GM21381 (cell line): ENCODE results near the gene DYNLT2.
"Not testable (repeated sequence)": the region's sequence is repeated elsewhere in the genome, so short reads cannot be mapped to it uniquely, and the experiment has no call there.

ENCODE experiments used
- ATAC-seq: cut with Tn5 transposase; IDR thresholded peaks from one replicate; pipeline ENCODE4 v1.9.1; 2021; ENCODE audit warnings: mild to moderate bottlenecking, moderate library complexity; ENCODE audit not compliant: unreplicated experiment

Gene DYNLT2

GRCh38 chr6:169783971-169784820 lies 32.8 kb upstream of the DYNLT2 start:
- ATAC-seq: no peak

GRCh38 chr6:169783401-169783800 lies 32.0 kb upstream of the DYNLT2 start:
- no peak for ATAC-seq

GRCh38 chr6:169782966-169783365 lies 31.6 kb upstream of the DYNLT2 start:
- no peak for ATAC-seq

- no peak for ATAC-seq
Observed at GRCh38 chr6:169780571-169781091, 29.3 kb upstream of the DYNLT2 start.

GRCh38 chr6:169779896-169780295 lies 28.5 kb upstream of the DYNLT2 start:
- no peak for ATAC-seq

GRCh38 chr6:169779092-169779815 lies 27.9 kb upstream of the DYNLT2 start:
- ATAC-seq: no peak

GRCh38 chr6:169778646-169779045 lies 27.3 kb upstream of the DYNLT2 start:
- no peak for ATAC-seq

GRCh38 chr6:169777896-169778295 lies 26.5 kb upstream of the DYNLT2 start:
- ATAC-seq: no peak

- ATAC-seq: no peak
Observed at GRCh38 chr6:169776379-169776778, 25.0 kb upstream of the DYNLT2 start.

GRCh38 chr6:169775321-169775720 lies 23.9 kb upstream of the DYNLT2 start:
- ATAC-seq: no peak

- no peak for ATAC-seq
Observed at GRCh38 chr6:169774347-169774746, 23.0 kb upstream of the DYNLT2 start.

GRCh38 chr6:169766921-169767736 lies 15.8 kb upstream of the DYNLT2 start:
- no peak for ATAC-seq

GRCh38 chr6:169766232-169766631 lies 14.9 kb upstream of the DYNLT2 start:
- ATAC-seq: no peak

GRCh38 chr6:169765789-169766188 lies 14.4 kb upstream of the DYNLT2 start:
- ATAC-seq: not testable (repeated sequence)

GRCh38 chr6:169763881-169764280 lies 12.5 kb upstream of the DYNLT2 start:
- ATAC-seq: no peak

GRCh38 chr6:169763308-169763707 lies 11.9 kb upstream of the DYNLT2 start:
- ATAC-seq: no peak

- no peak for ATAC-seq
Observed at GRCh38 chr6:169755162-169755561, 3.8 kb upstream of the DYNLT2 start.

GRCh38 chr6:169752074-169752623 lies 777 bp upstream of the DYNLT2 start:
- no peak for ATAC-seq

GRCh38 chr6:169746556-169746955 lies 4.8 kb downstream of the DYNLT2 start:
- ATAC-seq: no peak

- no peak for ATAC-seq
Observed at GRCh38 chr6:169745405-169745804, 6.0 kb downstream of the DYNLT2 start.

GRCh38 chr6:169741344-169741743 lies 10.0 kb downstream of the DYNLT2 start:
- no peak for ATAC-seq
